Ovary (tissue), 9 donors: ENCODE results near the gene DNAI1. TPM values are rescaled to one million over a fixed set of nuclear protein-coding genes. Genes with fewer than 3 reads are reported as not detected.

Source experiments
- DNase-seq, 5 donors: peaks; one replicate each; pipeline ENCODE4 v3.0.0-alpha.2; 2019 to 2020
- H3K27ac ChIP-seq, 2 donors: fragments of 200-600 bp; one replicate each; pipeline versions ENCODE4 v1.5.1 to v1.8.0; 2019 to 2022
- H3K27me3 ChIP-seq: fragments of 200-600 bp; one replicate; pipeline ENCODE4 v1.8.0; 2022
- H3K36me3 ChIP-seq: fragments of 200-600 bp; sonication (generic); one replicate; pipeline ENCODE4 v1.5.1; 2019
- H3K4me1 ChIP-seq: one replicate; pipeline ENCODE4 v1.8.1; 2013; ENCODE audit warnings: mild to moderate bottlenecking, moderate library complexity; ENCODE audit not compliant: insufficient read depth
- H3K4me3 ChIP-seq: fragments of 200-600 bp; sonication (generic); one replicate; pipeline ENCODE4 v1.5.1; 2017
- H3K9me3 ChIP-seq, 2 donors: fragments of 200-600 bp in 1 of 2; sonication (generic) in 1 of 2; one replicate each; pipeline versions ENCODE4 v1.5.1 to v1.8.1; 2013 to 2019; ENCODE audit warnings: mild to moderate bottlenecking in 1 of 2, moderate library complexity in 1 of 2
- CTCF ChIP-seq, 3 donors: fragments of 450-650 bp in 2 of 3; fragments of 200-600 bp in 1 of 3; IDR thresholded peaks; one replicate each; pipeline versions ENCODE4 v1.5.1 to v1.8.0; 2016 to 2022; ENCODE audit warnings: antibody characterized with exemption in 3 of 3, mild to moderate bottlenecking in 1 of 3
- EP300 ChIP-seq: sonication (generic); formaldehyde crosslinking; IDR thresholded peaks from one replicate; pipeline ENCODE4 v1.6.1; 2017; ENCODE audit warnings: antibody characterized with exemption
- POLR2A ChIP-seq: fragments of 450-650 bp; IDR thresholded peaks from one replicate; pipeline ENCODE4 v1.6.1; 2017; ENCODE audit warnings: antibody characterized with exemption, mild to moderate bottlenecking, moderate library complexity
- WGBS, 3 donors: extraction: QIAGEN DNeasy Blood & Tissue Kit in 1 of 3; methylation state at CpG; one replicate each; pipeline versions ENCODE4 v1.1.5 to v1.1.7; 2013 to 2017; 5-methylcytosine and 5-hydroxymethylcytosine counted together
- intact Hi-C, 4 donors: fragments of 100-400 bp; cut with DNase I; formaldehyde crosslinking; loops; one replicate each; pipeline versions ENCODE4 v1.11.0 to v1.15.1; 2022 to 2023
- polyA plus RNA-seq, 2 donors: library from polyadenylated mRNA; stranded (reverse); fragments of 200-250 nt in 1 of 2; fragments of 350-450 nt in 1 of 2; fragmentation: Illumina TruSeq in 1 of 2; extraction: RNeasy Lipid Tissue Mini Kit (QIAGEN cat#74804) in 1 of 2; gene quantifications; one replicate each; pipeline ENCODE4 v1.2.3, GENCODE V29; 2013 to 2014
- total RNA-seq, 7 donors: library from RNA; depleted of rRNA in 2 of 7; stranded (reverse); fragments of >200 nt in 2 of 7; fragmentation: NEBNext Ultra II Directional in 3 of 7; extraction: Animal tissue kit (Norgen Biotek cat#: 25700) in 3 of 7; gene quantifications; one replicate each; pipeline versions ENCODE4 v1.1.0 to v1.2.4, GENCODE V29; 2016 to 2023
- donor health status: DM: no; HTN: no; CAD: no; lungs with moderate emphysema.
- donor health status: DM: no; HTN: no; CAD: no.
- donor health status: Bipolar disorder and iron deficiency.
- donor health status: DM: yes; HTN: yes; CAD: no.
- donor health status: DM: no; HTN: no; CAD: no.
- donor health status: DM: yes; HTN: yes; CAD: no.

DNAI1 gene
- total and polyA plus RNA-seq, 9 donors = 0.10 to 26.1 (median 1.9) TPM; not detected in 3

GRCh38 chr9:34558919-34559623 lies 100.5 kb downstream of the DNAI1 start:
- WGBS, 3 donors = 45 to 56% (median 53%) methylated on average over 16 to 17 of the region's 17 CpGs
- H3K9me3 ChIP-seq = no peaks in the 10 kb centered on the region
- no peak overlapping the region for H3K27ac ChIP-seq
- no peaks in the 10 kb centered on the region for H3K27me3 ChIP-seq
- H3K36me3 ChIP-seq = no peaks in the 10 kb centered on the region
- intact Hi-C loops = no loop called here
- H3K4me3 ChIP-seq = no peak overlapping the region
- peaks cover 15% of the 10 kb centered on the region for H3K4me1 ChIP-seq
- TF ChIP-seq POLR2A = no peak
- TF ChIP-seq CTCF (IDR thresholded peaks at IDR 0.05) = no peak
- no peak for TF ChIP-seq EP300
- DNase-seq = peak in 1 of 5 donors; percentile 32

- Histone ChIP-seq H3K9me3 (no peaks in the 10 kb centered on the region), H3K27me3 (no peaks in the 10 kb centered on the region), H3K4me1 (peaks cover 15% of the 10 kb centered on the region), H3K27ac (no peak overlapping the region), H3K36me3 (no peaks in the 10 kb centered on the region), H3K4me3 (no peak overlapping the region)
- DNase-seq = peak in 4 of 5 donors; percentile 53 to 79 (median 61)
- intact Hi-C loops = no loop called here
- 2 to 6% (median 4%) methylated on average over 19 to 21 of the region's 21 CpGs for WGBS, 3 donors
- TF ChIP-seq EP300 (no peak), POLR2A (no peak), CTCF (IDR thresholded peaks at IDR 0.05) (no peak)
These were observed 101.2 kb downstream of the DNAI1 start for GRCh38 chr9:34559624-34560455.

DNA sequence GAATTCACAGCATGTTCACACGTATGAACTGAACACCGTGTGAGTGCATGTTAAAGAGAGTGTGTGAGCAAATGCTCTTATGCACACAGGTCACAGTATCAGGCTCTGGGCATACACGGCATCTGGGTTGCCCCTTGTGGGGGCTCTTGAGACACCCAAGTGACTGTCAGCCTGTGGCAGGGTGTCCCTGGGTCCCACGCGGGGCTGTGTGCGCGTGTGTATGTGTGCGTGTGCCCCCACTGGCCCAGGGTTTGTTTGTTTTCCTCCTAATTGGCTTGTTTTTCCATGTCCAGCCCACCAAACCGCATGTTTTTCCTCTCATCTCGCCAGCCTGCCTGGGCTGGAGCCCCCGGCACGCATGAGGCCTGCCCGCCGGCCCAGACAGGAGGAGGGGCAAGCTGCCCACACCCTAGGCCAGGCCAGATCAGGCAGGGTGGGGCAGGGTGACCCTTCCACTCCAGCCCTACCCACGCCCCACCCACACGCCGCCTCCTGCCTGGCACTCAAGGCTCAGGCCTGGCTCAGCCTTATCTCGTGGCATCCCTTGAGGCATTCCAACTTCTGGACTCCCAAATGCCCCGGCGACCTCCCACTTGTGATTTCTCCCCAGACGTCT lies 102.1 kb downstream of the DNAI1 start:
- DNase-seq = peak in 1 of 5 donors; percentile 50
- WGBS, 3 donors = 19 to 37% (median 27%) methylated on average over 21 of the region's 21 CpGs
- Histone ChIP-seq H3K27ac (no peak overlapping the region), H3K9me3 (no peaks in the 10 kb centered on the region), H3K27me3 (no peaks in the 10 kb centered on the region), H3K36me3 (no peaks in the 10 kb centered on the region), H3K4me1 (peaks cover 15% of the 10 kb centered on the region), H3K4me3 (no peak overlapping the region)
- TF ChIP-seq CTCF (IDR thresholded peaks at IDR 0.05) = no peak
- TF ChIP-seq POLR2A = no peak
- no peak for TF ChIP-seq EP300
- intact Hi-C loops = no loop called here

- no peak overlapping the region for H3K27ac ChIP-seq
- TF ChIP-seq CTCF (IDR thresholded peaks at IDR 0.05) (no peak), EP300 (no peak), POLR2A (no peak)
- intact Hi-C loops = no loop called here
These were observed 103.6 kb downstream of the DNAI1 start for GRCh38 chr9:34562135-34562745.

More at GRCh38 chr9:34562135-34562745, 103.6 kb downstream of the DNAI1 start:
- Histone ChIP-seq H3K27me3 (no peaks in the 10 kb centered on the region), H3K4me3 (no peak overlapping the region), H3K36me3 (no peaks in the 10 kb centered on the region), H3K4me1 (peaks cover 15% of the 10 kb centered on the region), H3K9me3 (no peaks in the 10 kb centered on the region)
- 94 to 96% (median 95%) methylated on average over 7 of the region's 7 CpGs for WGBS, 3 donors
- DNase-seq = no peak
